HG02884 (cell line): ENCODE measurements around the gene ANGPTL2.

Experiments used
- ATAC-seq: cut with Tn5 transposase; IDR thresholded peaks from one replicate; pipeline ENCODE4 v1.9.1; 2021; ENCODE audit warnings: mild to moderate bottlenecking, moderate library complexity; ENCODE audit not compliant: unreplicated experiment

Gene ANGPTL2

GRCh38 chr9:127137640-127138360 lies 15.4 kb upstream of the ANGPTL2 start:
- ATAC-seq = no peak

DNA sequence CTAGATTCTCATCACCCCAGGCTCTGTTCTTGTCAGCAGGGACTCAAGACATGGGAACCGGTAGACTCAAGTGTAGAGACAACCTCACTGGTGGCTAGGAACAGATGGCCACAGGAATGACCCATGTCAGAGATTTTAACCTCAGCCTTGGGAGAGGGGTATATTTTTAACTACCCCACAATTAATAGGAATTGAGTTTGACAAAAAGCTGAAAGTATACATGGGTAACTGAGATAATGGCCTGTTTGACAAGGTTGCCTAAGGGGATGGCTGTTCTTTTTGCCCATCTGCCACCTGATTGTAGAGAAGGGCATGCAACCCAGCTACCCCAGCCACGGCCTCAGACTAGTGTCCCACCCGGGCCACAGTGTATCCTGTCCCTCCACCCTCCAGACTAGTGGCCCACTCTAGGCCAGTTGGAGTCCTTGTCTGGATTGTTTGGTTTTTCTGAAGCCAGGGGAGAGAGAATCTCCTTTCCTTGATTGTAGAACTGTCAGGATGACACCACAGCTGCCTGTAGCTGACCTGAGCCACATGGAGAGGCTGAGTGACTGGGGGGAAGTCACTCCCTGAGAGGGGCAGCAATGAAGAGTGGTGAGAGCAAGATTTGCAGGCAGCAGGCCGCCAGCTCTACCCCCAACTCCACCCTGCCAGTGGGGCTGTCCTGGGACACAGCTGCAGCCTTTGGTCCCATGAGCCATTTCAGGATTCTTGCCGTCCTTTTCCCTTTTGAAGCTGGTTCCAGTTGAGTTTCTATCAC lies 14.6 kb upstream of the ANGPTL2 start:
- no peak for ATAC-seq

- ATAC-seq = no peak
Measured at GRCh38 chr9:127136081-127136879, 13.8 kb upstream of the ANGPTL2 start.

DNA sequence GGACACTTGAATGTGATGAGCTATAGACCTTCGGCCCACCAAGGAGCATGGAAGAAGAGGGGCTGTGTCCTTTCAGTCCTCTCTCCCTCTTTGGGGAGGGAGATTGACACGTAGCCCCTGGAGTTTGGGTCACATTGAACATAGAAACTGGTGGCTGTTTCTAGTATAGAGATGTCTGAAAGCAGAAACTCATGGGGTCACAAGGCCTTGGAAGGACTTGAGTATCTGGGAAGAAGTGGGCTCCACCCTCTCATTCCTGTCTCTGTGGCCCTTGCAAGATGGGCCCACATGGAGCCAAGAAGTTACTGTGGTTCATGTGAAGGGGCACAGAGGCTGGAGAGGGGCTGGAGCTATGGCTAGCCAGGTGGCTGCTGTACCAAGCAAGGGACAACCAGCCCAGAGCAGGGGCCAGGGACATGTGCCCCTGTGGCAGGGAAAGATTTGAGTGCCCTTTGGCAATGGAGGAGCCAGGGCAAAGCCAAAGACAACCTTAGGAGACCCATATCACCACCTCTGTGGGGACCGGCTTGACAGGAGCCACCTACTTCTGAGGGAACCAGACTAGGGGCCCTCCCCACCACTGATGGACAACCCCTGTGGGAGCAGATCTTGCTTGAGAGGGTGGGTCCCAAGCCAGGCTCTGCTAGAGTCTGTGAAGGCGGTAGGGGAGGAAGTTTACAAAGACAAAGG lies 12.8 kb upstream of the ANGPTL2 start:
- ATAC-seq = no peak

DNA sequence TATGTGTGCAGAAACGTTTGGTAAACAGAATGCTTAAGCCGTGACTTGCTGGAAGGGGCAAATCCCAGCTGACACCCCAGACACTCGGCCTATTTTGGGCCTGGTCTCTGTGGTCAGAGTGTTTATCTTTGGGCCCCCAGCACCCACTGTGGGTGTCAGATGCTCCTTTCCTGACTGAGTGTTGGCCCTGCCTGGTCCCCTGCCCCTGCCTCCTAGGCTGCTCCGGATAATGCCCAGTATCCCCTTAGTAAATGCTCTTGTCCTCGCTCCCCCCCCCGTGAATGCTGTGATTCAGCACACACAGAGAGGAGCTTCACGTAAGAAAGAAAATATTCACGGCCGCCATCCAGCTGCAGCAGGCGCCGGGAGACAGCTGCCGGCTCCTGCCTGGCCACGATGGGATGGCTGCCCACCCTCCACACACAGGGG lies 11.3 kb upstream of the ANGPTL2 start:
- no peak for ATAC-seq

GRCh38 chr9:127132921-127133647 lies 10.6 kb upstream of the ANGPTL2 start:
- ATAC-seq = no peak

- ATAC-seq = no peak
Measured at GRCh38 chr9:127132375-127132774, 9.9 kb upstream of the ANGPTL2 start.

DNA sequence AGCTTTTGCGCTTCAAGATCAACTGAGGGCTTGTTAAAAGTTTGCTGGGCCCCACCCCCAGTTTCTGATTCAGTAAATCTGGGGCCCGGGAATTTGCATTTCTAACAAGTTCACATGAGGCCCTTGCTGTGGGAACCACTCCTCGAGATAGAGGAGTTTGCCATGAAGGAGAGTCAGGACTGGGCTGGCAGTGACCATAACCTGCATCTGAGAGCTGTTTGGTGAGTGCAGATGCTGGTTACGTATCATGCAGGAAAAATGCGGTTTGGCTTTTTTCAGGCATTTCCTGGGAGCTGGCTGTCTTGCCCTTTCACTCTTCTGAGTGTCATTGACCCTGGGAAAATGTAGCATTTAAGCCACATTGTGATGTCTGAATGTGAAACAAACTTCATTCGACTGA lies 9.4 kb upstream of the ANGPTL2 start:
- no peak for ATAC-seq

GRCh38 chr9:127130661-127131538 lies 8.5 kb upstream of the ANGPTL2 start:
- ATAC-seq = no peak

- no peak for ATAC-seq
Measured at GRCh38 chr9:127130235-127130634, 7.8 kb upstream of the ANGPTL2 start.

DNA sequence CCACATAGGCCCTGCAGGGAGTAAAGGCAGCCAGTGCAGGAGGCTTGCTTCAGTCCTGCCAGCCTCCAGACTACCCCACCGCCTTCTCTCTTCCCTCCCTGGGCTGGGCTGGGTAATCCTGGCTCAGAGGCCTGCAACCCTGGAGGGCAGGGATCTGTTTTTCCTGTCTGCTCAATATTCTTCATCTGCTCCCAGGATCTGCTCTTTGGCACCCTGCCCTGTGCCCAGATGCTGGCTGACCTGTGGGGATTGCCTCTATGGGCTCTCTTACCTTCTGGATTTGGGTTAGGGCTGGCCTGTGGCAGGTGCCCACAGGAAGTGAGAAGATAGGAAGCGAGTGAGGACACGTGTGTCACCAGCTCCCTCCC lies 7.3 kb upstream of the ANGPTL2 start:
- ATAC-seq = no peak

DNA sequence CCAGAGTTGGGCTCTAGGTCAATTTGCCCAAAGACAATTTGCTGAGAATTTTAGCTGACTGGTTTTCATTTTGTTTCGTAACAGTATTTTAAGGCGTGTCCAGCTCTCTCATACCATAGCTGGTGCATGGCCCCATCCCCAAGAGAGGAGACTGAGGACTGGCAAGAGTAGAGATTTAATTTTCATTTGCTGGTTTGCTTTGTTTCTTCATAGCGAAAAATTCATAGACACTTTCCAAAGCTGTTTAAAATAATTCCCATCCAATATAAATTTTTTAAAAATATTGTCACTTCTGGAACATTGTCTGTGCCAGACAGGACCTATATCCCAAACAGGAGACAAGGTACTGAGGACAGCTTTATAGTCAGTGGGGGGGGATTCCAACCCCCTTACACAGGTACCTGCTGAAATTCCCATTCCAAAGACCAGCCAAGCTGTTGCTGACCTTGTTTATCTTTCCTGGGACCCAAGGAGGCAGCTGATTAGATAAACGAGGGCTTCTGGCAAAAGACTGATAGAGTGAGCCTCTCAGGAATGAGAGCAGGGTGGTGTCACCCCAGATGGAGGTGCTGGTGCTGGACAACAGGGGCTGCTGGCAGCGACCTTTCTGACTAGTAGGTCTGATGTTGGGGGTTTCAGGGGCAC lies 6.8 kb upstream of the ANGPTL2 start:
- ATAC-seq = no peak

DNA sequence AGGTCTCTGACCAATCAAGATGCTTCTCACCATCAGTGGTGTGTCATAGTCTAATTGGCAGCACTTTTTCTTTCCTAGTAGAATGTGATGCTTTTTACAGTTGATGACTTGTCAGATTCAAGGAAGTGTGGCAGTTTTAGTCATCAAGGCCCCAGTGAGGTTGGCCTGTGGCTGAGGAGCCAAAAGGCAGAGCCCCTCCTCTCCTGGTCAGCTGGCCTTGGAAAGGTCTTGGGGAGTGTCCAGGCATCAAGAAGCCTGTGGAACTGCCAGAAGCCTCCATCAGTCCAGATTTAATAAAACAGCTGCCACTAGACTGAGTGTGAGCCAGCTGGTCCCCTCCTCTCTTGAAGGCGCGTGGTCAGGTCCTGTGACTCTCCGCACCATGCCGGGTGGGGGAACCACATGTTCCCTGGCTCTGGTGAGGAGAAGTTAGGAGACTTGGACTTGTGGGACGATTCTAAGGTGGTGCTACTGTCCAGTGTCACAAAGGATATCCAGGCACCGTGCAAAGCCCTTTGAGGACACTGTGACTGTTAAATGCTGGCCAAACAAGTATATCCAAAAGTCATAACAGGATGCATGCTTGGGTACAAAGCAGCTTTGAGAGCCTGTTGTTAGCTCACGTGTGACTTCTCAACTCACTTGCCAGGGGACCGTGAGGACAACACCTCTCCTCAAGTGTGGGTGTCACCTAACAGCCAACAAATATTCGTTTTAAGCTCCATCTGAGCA lies 6.1 kb upstream of the ANGPTL2 start:
- no peak for ATAC-seq

DNA sequence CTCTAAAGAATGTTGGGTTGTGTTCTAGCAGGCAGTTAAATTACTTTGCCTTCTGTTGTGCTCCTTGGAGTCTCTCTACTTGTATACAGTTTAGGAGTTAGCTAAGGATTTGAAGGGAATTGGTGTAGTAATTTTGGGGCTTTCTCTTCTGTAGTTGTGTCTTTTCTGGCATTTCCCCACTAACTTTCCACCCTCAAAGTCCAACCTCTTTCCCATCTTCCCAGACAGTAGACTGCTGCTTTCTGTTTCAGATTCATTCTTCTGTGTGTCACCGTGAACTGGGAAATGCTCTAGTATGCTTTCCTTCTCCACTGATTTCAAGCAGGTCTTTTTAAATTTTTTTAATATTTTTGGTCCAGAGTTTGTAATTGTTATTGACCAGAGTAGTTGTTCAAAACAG lies 4.5 kb upstream of the ANGPTL2 start:
- ATAC-seq = no peak

GRCh38 chr9:127124792-127125191 lies 2.4 kb upstream of the ANGPTL2 start:
- no peak for ATAC-seq

DNA sequence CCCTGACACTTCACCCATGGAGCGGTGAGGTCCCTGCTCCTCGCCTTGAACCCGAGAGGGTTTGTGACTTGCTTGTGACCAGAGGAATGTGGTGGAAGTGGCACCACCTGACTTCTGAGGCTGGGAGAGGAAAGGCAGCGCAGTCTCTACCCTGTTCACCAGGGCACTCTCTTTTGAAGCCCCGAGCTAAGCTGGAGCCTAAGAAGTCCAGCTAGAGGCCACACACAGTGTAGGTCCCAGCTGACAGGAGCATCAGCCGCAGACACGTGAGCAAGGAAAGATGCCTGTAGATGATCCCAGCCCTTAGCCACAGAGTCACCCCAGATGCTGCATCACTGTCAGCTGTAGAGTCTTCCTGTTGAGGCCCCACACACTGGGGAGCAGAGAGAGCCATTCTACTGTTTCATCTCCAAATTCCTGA lies 1.7 kb upstream of the ANGPTL2 start:
- no peak for ATAC-seq

DNA sequence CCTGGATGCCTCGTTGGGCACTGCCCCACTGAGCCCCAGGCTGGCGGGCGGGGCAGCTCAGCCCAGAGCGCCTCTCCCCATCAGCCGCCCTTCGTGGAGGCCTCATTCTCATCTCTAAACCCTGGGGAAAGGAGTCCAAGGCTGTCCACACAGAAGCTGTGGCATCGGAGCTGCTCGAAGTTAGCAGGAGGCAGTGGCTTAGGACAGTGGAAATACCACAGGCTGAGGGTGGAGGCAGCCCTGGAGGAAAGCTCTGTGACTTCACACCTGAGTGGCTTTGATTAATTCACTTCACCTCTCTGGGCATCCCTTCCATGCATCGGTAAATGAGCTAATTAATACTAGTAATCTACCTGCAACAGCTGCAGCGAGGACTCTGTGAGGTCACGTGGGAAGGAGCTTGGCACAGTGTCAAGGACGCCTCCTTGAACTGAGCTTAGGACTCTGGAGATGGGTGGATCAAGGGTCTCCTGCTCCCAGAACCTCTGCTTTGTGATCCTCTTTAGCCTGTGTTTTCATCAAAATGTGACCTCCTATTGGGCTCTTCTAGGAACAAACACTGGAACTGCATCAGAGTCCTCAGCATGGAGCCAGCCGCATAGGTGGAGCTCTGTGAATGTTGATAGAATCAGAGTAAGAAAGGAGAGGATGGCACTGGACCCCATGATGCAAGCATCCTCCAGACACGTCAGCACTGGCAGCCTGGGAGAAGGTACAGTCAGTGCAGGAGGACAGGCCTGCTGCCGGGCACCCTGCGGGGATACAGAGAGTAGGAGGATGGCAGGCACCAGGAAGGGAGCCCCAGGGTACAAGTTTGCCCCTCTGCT lies 842 bp upstream of the ANGPTL2 start:
- ATAC-seq = no peak
